Measurements from ENCODE around the gene ENTPD1.
"Not testable (repeated sequence)": the region's sequence is repeated elsewhere in the genome, so short reads cannot be mapped to it uniquely, and the experiment has no call there.

ENTPD1 gene

GRCh38 chr10:95794195-95794594, 38.2 kb downstream of the ENTPD1 start:
- TF ChIP-seq CTCF (conservative IDR thresholded peaks at IDR 0.05; ENCODE audit: control insufficient read depth, insufficient read depth, low read depth, low read length) = no peak

GRCh38 chr10:95795602-95796001, 39.6 kb downstream of the ENTPD1 start:
- DNase-seq (ENCODE audit: low read depth) = no peak
- no peak overlapping the region for H3K4me3 ChIP-seq (ENCODE audit: control insufficient read depth, low read depth, low read length)
- TF ChIP-seq CTCF (conservative IDR thresholded peaks at IDR 0.05; ENCODE audit: control insufficient read depth, insufficient read depth, low read depth, low read length) = no peak

More at GRCh38 chr10:95794195-95794594, 38.2 kb downstream of the ENTPD1 start:
- H3K4me3 ChIP-seq (ENCODE audit: control insufficient read depth, low read depth, low read length) = no peak overlapping the region
- no peak for DNase-seq (ENCODE audit: low read depth)

- H3K4me3 ChIP-seq (ENCODE audit: control insufficient read depth, low read depth, low read length) = no peak overlapping the region
- DNase-seq (ENCODE audit: low read depth) = no peak
- no peak for TF ChIP-seq CTCF (conservative IDR thresholded peaks at IDR 0.05; ENCODE audit: control insufficient read depth, insufficient read depth, low read depth, low read length)
Observed at GRCh38 chr10:95796504-95796903, 40.5 kb downstream of the ENTPD1 start.

GRCh38 chr10:95798096-95798855, 42.3 kb downstream of the ENTPD1 start:
- no peak overlapping the region for H3K4me3 ChIP-seq (ENCODE audit: control insufficient read depth, low read depth, low read length)
- DNase-seq (ENCODE audit: low read depth) = no peak
- TF ChIP-seq CTCF (conservative IDR thresholded peaks at IDR 0.05; ENCODE audit: control insufficient read depth, insufficient read depth, low read depth, low read length) = no peak

GRCh38 chr10:95800286-95800685, 44.3 kb downstream of the ENTPD1 start:
- DNase-seq (ENCODE audit: low read depth); H3K4me3 ChIP-seq (ENCODE audit: control insufficient read depth, low read depth, low read length): not testable (repeated sequence)

- not testable (repeated sequence) for DNase-seq (ENCODE audit: low read depth); H3K4me3 ChIP-seq (ENCODE audit: control insufficient read depth, low read depth, low read length)
Observed at GRCh38 chr10:95806687-95807380, 50.9 kb downstream of the ENTPD1 start.

- H3K4me3 ChIP-seq (ENCODE audit: control insufficient read depth, low read depth, low read length); DNase-seq (ENCODE audit: low read depth): not testable (repeated sequence)
Observed at GRCh38 chr10:95808705-95809308, 52.8 kb downstream of the ENTPD1 start.

- no peak for DNase-seq (ENCODE audit: low read depth)
- no peak for TF ChIP-seq CTCF (conservative IDR thresholded peaks at IDR 0.05; ENCODE audit: control insufficient read depth, insufficient read depth, low read depth, low read length)
- no peak overlapping the region for H3K4me3 ChIP-seq (ENCODE audit: control insufficient read depth, low read depth, low read length)
Observed at GRCh38 chr10:95809370-95810197, 53.6 kb downstream of the ENTPD1 start.
